Kidney (tissue), 14 donors: Measurements from ENCODE around the gene GOLIM4. TPM values are rescaled to one million over a fixed set of nuclear protein-coding genes. Genes with fewer than 3 reads are reported as not detected.
A peak's percentile ranks its signal among the peaks of the same experiment; 100 is the strongest.

Experiments
- DNase-seq, 5 donors: peaks; one replicate each; pipeline ENCODE4 v3.0.0-alpha.2; 2013 to 2020
- FAIRE-seq: peaks from 2 replicates; lab custom pipeline; 2012; peaks lifted over from hg19 to GRCh38; lab: Jason Lieb, UNC
- H3K27ac ChIP-seq, 2 donors: one replicate each; pipeline ENCODE4 v1.7.0; 2013; ENCODE audit warnings: low read depth in 2 of 2, low read length in 2 of 2, inconsistent platforms in 1 of 2
- H3K27me3 ChIP-seq: one replicate; pipeline ENCODE4 v1.7.1; 2013; ENCODE audit warnings: low read length, inconsistent platforms; ENCODE audit not compliant: control insufficient read depth, insufficient read depth
- H3K36me3 ChIP-seq, 3 donors: one replicate each; pipeline versions ENCODE4 v1.7.0 to v1.7.1; 2013; ENCODE audit warnings: low read length in 3 of 3, control low read depth in 1 of 3, inconsistent platforms in 1 of 3; ENCODE audit not compliant: insufficient read depth in 3 of 3, control insufficient read depth in 2 of 3
- H3K4me1 ChIP-seq, 3 donors: one replicate each; pipeline versions ENCODE4 v1.7.0 to v1.7.1; 2013; ENCODE audit warnings: low read length in 3 of 3, inconsistent platforms in 1 of 3, low read depth in 1 of 3; ENCODE audit not compliant: control insufficient read depth in 2 of 3, insufficient read depth in 2 of 3
- H3K4me3 ChIP-seq, 3 donors: one replicate each; pipeline versions ENCODE4 v1.7.0 to v1.8.1; 2013; ENCODE audit warnings: low read length in 3 of 3, control low read depth in 1 of 3, inconsistent platforms in 1 of 3
- H3K9ac ChIP-seq, 3 donors: one replicate each; pipeline versions ENCODE4 v1.7.0 to v1.7.1; 2013; ENCODE audit warnings: low read length in 3 of 3, control low read depth in 1 of 3, inconsistent platforms in 1 of 3
- H3K9me3 ChIP-seq, 3 donors: one replicate each; pipeline versions ENCODE4 v1.7.0 to v1.7.1; 2013; ENCODE audit warnings: low read length in 3 of 3, control low read depth in 1 of 3, inconsistent platforms in 1 of 3; ENCODE audit not compliant: control insufficient read depth in 2 of 3, insufficient read depth in 1 of 3
- CTCF ChIP-seq: IDR thresholded peaks from 3 replicates; pipeline ENCODE4 v1.5.1; 2012; ENCODE audit warnings: mild to moderate bottlenecking, moderate library complexity, borderline replicate concordance; ENCODE audit not compliant: insufficient read depth; ENCODE audit errors: extremely low read depth
- intact Hi-C: fragments of 100-400 bp; cut with DNase I; formaldehyde crosslinking; loops from one replicate; pipeline ENCODE4 v1.11.1; 2022
- polyA plus RNA-seq: library from polyadenylated mRNA; stranded (reverse); fragments of 350-450 nt; fragmentation: Illumina TruSeq; extraction: RNeasy Lipid Tissue Mini Kit (QIAGEN cat#74804); gene quantifications from one replicate; pipeline ENCODE4 v1.2.3, GENCODE V29; 2014; ENCODE audit warnings: low read depth, low replicate concordance; ENCODE audit not compliant: insufficient read depth
- total RNA-seq: library from RNA; stranded (reverse); fragmentation: NEBNext Ultra II Directional; extraction: Animal tissue kit (Norgen Biotek cat#: 25700); gene quantifications from one replicate; pipeline ENCODE4 v1.2.1, GENCODE V29; 2021
- donor health status: control.
- donor health status: control.
- donor health status: control.
- donor health status: control.
- donor health status: control.
- donor health status: DM: yes; HTN: yes; CAD: no.
- donor health status: Normal renal cell carcinoma (clear cell type).

The GOLIM4 gene
- total and polyA plus RNA-seq, 2 donors from 2014 or later: 15.5 to 29.9 TPM

GRCh38 chr3:168053115-168053514, 42.6 kb downstream of the GOLIM4 start:
- TF ChIP-seq CTCF: peak; percentile 21
- FAIRE-seq: peak; percentile 44
- no peaks in the 10 kb centered on the region for H3K36me3 ChIP-seq
- no peaks in the 10 kb centered on the region for H3K9me3 ChIP-seq
- no peak overlapping the region for H3K27ac ChIP-seq
- intact Hi-C loops: no loop called here
- H3K27me3 ChIP-seq: no peaks in the 10 kb centered on the region
- peaks cover 0 to 3% (median 0%) of the 10 kb centered on the region in 3 donors for H3K4me1 ChIP-seq
- DNase-seq: no peak
- no peak overlapping the region for H3K9ac ChIP-seq
- H3K4me3 ChIP-seq: no peak overlapping the region

- intact Hi-C loops: no loop called here
- no peak for TF ChIP-seq CTCF
- Histone ChIP-seq H3K36me3 (no peaks in the 10 kb centered on the region), H3K27me3 (no peaks in the 10 kb centered on the region), H3K27ac (no peak overlapping the region), H3K9ac (no peak overlapping the region), H3K4me1 (peaks cover 0 to 3% (median 0%) of the 10 kb centered on the region in 3 donors), H3K4me3 (no peak overlapping the region), H3K9me3 (no peaks in the 10 kb centered on the region)
- DNase-seq (peak in 2 of 5 donors; percentile 51 to 53), FAIRE-seq (no peak)
Measured at GRCh38 chr3:168052515-168052914, 43.2 kb downstream of the GOLIM4 start.

GRCh38 chr3:168051531-168052471, 43.9 kb downstream of the GOLIM4 start:
- no peak for FAIRE-seq

More at GRCh38 chr3:168051531-168052471, 43.9 kb downstream of the GOLIM4 start:
- Histone ChIP-seq H3K36me3 (no peaks in the 10 kb centered on the region), H3K27me3 (no peaks in the 10 kb centered on the region), H3K9ac (no peak overlapping the region), H3K4me1 (peaks cover 0 to 3% (median 0%) of the 10 kb centered on the region in 3 donors), H3K27ac (no peak overlapping the region), H3K9me3 (no peaks in the 10 kb centered on the region), H3K4me3 (no peak overlapping the region)
- no peak for DNase-seq
- intact Hi-C loops: no loop called here
- no peak for TF ChIP-seq CTCF
